Cardiac muscle cell (in vitro differentiated cells and primary cell): ENCODE results near the gene F2. TPM values are rescaled to one million over a fixed set of nuclear protein-coding genes. Genes with fewer than 3 reads are reported as not detected.

Experiments used
- DNase-seq, 2 donors: peaks; one replicate each; pipeline versions ENCODE4 v3.0.0 to v3.0.0-alpha.2; 2010 to 2017; ENCODE audit warnings: low read depth in 1 of 2, low spot score in 1 of 2
- H3K27ac ChIP-seq: fragments of 200-600 bp; sonication (generic); 2 replicates; pipeline ENCODE4 v1.5.1; 2016
- H3K27me3 ChIP-seq: fragments of 200-600 bp; sonication (generic); 2 replicates; pipeline ENCODE4 v1.6.0; 2016; ENCODE audit warnings: control low read depth
- H3K36me3 ChIP-seq: fragments of 200-600 bp; sonication (generic); 2 replicates; pipeline ENCODE4 v1.5.1; 2016; ENCODE audit warnings: control low read depth
- H3K4me1 ChIP-seq: fragments of 200-600 bp; sonication (generic); 2 replicates; pipeline ENCODE4 v1.8.1; 2017; ENCODE audit warnings: low read depth, mild to moderate bottlenecking, mixed run types
- H3K4me3 ChIP-seq: fragments of 200-600 bp; sonication (generic); 2 replicates; pipeline ENCODE4 v1.5.1; 2016; ENCODE audit warnings: mild to moderate bottlenecking
- H3K9me3 ChIP-seq: fragments of 200-600 bp; sonication (generic); 2 replicates; pipeline ENCODE4 v1.5.1; 2017; ENCODE audit warnings: low read depth, mild to moderate bottlenecking, control low read depth
- CTCF ChIP-seq: IDR thresholded peaks from 2 replicates; pipeline ENCODE4 v1.5.1; 2012; ENCODE audit warnings: low read depth, mild to moderate bottlenecking, low read length
- polyA plus RNA-seq: library from polyadenylated mRNA; unstranded; fragments of >200 nt; fragmentation: Nextera tagmentation; extraction: Ambion mirVana; gene quantifications from 2 replicates; pipeline ENCODE4 v1.2.1, GENCODE V29; 2016
- total RNA-seq: library from RNA; depleted of rRNA; stranded (reverse); fragments of >200 nt; gene quantifications from 2 replicates; pipeline ENCODE4 v1.2.3, GENCODE V29; 2016

The F2 gene
- total and polyA plus RNA-seq, 2 experiments from 2014 or later = 0.27 TPM; not detected in 1

- H3K4me1 ChIP-seq = peaks cover 15% of the 10 kb centered on the region
- no peak for TF ChIP-seq CTCF
- H3K36me3 ChIP-seq = peaks cover 45% of the 10 kb centered on the region
- DNase-seq = peak; percentile 61 to 72
- H3K27me3 ChIP-seq = no peaks in the 10 kb centered on the region
- no peaks in the 10 kb centered on the region for H3K9me3 ChIP-seq
- H3K4me3 ChIP-seq = no peak overlapping the region
- H3K27ac ChIP-seq = peak overlapping the region; percentile 90
These were observed 44.3 kb upstream of the F2 start for GRCh38 chr11:46674463-46675287.

GRCh38 chr11:46675288-46675851, 43.6 kb upstream of the F2 start:
- peaks cover 47% of the 10 kb centered on the region for H3K36me3 ChIP-seq
- peak in 1 of 2 donors; percentile 62 for DNase-seq

GRCh38 chr11:46675949-46676348, 43.1 kb upstream of the F2 start:
- no peak for DNase-seq
- peak overlapping the region; percentile 90 for H3K27ac ChIP-seq
- peaks cover 46% of the 10 kb centered on the region for H3K36me3 ChIP-seq
- no peaks in the 10 kb centered on the region for H3K9me3 ChIP-seq
- H3K4me1 ChIP-seq = peaks cover 14% of the 10 kb centered on the region
- no peaks in the 10 kb centered on the region for H3K27me3 ChIP-seq
- H3K4me3 ChIP-seq = no peak overlapping the region
- TF ChIP-seq CTCF = no peak

More at GRCh38 chr11:46675288-46675851, 43.6 kb upstream of the F2 start:
- H3K27ac ChIP-seq = peak overlapping the region; percentile 90
- H3K4me3 ChIP-seq = no peak overlapping the region
- H3K27me3 ChIP-seq = no peaks in the 10 kb centered on the region
- TF ChIP-seq CTCF = no peak
- H3K9me3 ChIP-seq = no peaks in the 10 kb centered on the region
- H3K4me1 ChIP-seq = peaks cover 14% of the 10 kb centered on the region

GRCh38 chr11:46676436-46677158, 42.4 kb upstream of the F2 start:
- no peak for DNase-seq
- Histone ChIP-seq H3K4me3 (no peak overlapping the region), H3K27me3 (no peaks in the 10 kb centered on the region), H3K36me3 (peaks cover 47% of the 10 kb centered on the region), H3K27ac (peak overlapping the region; percentile 47), H3K9me3 (no peaks in the 10 kb centered on the region), H3K4me1 (peaks cover 14% of the 10 kb centered on the region)
- no peak for TF ChIP-seq CTCF

GRCh38 chr11:46677169-46677568, 41.8 kb upstream of the F2 start:
- Histone ChIP-seq H3K4me1 (peaks cover 14% of the 10 kb centered on the region), H3K4me3 (no peak overlapping the region), H3K36me3 (peaks cover 41% of the 10 kb centered on the region), H3K9me3 (no peaks in the 10 kb centered on the region), H3K27ac (peak overlapping the region; percentile 47), H3K27me3 (no peaks in the 10 kb centered on the region)
- no peak for TF ChIP-seq CTCF
- DNase-seq = no peak
